ENCODE results near the gene ILDR1. TPM values are rescaled to one million over a fixed set of nuclear protein-coding genes. Genes with fewer than 3 reads are reported as not detected.

The ILDR1 gene
- total and polyA plus RNA-seq, 2 of the 4 experiments (the other 2 are of a cell fraction): not detected

DNA sequence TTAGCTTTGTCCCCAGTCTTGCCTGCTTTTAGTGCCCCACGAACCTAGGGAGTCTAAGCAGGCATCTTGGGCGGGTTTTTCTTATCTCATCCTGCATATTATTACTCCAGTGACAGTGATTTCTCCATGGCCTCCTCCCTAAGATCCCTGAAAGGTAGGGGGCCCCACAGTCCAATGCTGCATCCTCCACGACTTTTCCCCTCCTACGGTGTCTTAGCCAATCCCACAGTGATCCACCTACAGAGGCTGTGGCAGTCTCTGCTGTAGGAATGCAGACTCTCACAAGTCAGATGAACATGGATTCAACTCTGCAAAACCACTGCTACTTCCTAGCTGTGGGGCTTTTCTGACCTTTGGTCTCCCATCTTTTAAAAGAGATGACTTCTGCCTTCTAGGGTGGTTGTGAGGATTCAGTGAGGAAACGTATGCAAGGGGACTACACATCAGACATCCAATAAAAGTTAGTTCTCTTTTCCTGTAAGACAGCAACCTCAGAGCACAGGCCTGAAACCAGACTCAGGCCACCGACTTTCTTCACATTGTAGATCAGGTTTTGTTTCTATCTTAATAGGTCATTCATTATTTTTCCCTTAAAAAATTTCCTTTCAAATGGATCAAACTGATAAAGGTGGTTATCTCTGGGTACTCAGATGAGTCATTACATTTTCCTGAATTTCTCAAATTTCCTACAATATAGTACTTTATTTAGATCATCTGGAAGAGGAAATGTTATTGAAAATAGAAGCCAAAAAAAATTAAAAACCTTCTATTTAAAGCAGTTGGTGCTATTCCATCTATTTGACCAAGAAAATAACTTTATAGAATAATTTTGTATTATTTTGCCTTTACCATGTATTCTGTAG is 23.2 kb downstream of the ILDR1 start:
- no CpG with 5 or more reads among the region's 6 CpGs for WGBS, 2 experiments (ENCODE audit: extremely low coverage in 2 of 2, insufficient read length in 1 of 2)
- Histone ChIP-seq H2BK20ac (ENCODE audit: low read depth, low read length) (no peak overlapping the region), H3K9me3 (ENCODE audit: control insufficient read depth, insufficient read depth, low read length) (no peaks in the 10 kb centered on the region), H2BK120ac (ENCODE audit: low read depth, low read length) (no peak overlapping the region), H4K91ac (ENCODE audit: insufficient read depth, low read depth, low read length) (no peak overlapping the region), H3K27ac (ENCODE audit: insufficient read depth, low read length) (no peak overlapping the region), H3K4ac (ENCODE audit: low read depth, low read length) (no peak overlapping the region), H3K36me3 (ENCODE audit: control insufficient read depth, insufficient read depth, low read length) (no peaks in the 10 kb centered on the region), H2BK15ac (ENCODE audit: low read depth, low read length) (no peak overlapping the region), H3K18ac (ENCODE audit: low read depth, low read length) (no peak overlapping the region), H3K9ac (ENCODE audit: low read depth, low read length) (no peak overlapping the region), H3K14ac (replicated peaks; ENCODE audit: low read depth, low read length) (no peak overlapping the region), H3K9me1 (ENCODE audit: insufficient read depth, low read length) (peaks cover 7% of the 10 kb centered on the region), H3K56ac (ENCODE audit: extremely low read depth, insufficient read depth, low read length) (no peak overlapping the region), H4K8ac (ENCODE audit: low read depth in 2 of 2, low read length in 2 of 2) (no peak overlapping the region), H2AK5ac (ENCODE audit: low read depth, low read length) (no peak overlapping the region), H3K23ac (ENCODE audit: low read depth, low read length) (no peak overlapping the region), H3K4me1 (ENCODE audit: control insufficient read depth, insufficient read depth, low read length) (peaks cover 6% of the 10 kb centered on the region), H3K79me1 (ENCODE audit: low read depth in 1 of 2, low read length in 2 of 2) (no peaks in the 10 kb centered on the region), H2AFZ (replicated peaks; ENCODE audit: low read length, poor library complexity) (peak overlapping the region; percentile 24), H4K5ac (ENCODE audit: low read depth, low read length) (no peak overlapping the region), H4K20me1 (ENCODE audit: insufficient read depth, low read length) (no peaks in the 10 kb centered on the region), H3K27me3 (ENCODE audit: control insufficient read depth, insufficient read depth, low read length) (no peaks in the 10 kb centered on the region; the same call in 1 of the 2 replicates), H3K4me2 (ENCODE audit: low read depth, low read length) (no peak overlapping the region), H2BK5ac (ENCODE audit: low read depth, low read length, poor library complexity, severe bottlenecking) (no peak overlapping the region), H3K4me3 (ENCODE audit: insufficient read depth, low read depth, low read length) (no peak overlapping the region), H2AK9ac (replicated peaks; ENCODE audit: low read depth, low read length, poor library complexity) (no peak overlapping the region)
- DNase-seq: no peak
- BruUV-seq (replicated peaks): no TSS peak
- ATAC-seq (ENCODE audit: low read depth): no peak
- intact Hi-C loops (cut with micrococcal nuclease): loop anchor here (1.0 to 5.0 kb wide), 2 partner anchors 219 to 452 kb away; partner anchors contain the start of gene POLQ
- TF ChIP-seq RFX5 (IDR thresholded peaks at IDR 0.05; ENCODE audit: low read depth, low read length) (no peak), RAD21 (IDR thresholded peaks at IDR 0.05; ENCODE audit: low read length) (no peak), MAZ (IDR thresholded peaks at IDR 0.05; ENCODE audit: borderline replicate concordance, low read depth, low read length) (no peak), FOS (IDR thresholded peaks at IDR 0.05; ENCODE audit: low read depth, low read length) (no peak), MXI1 (IDR thresholded peaks at IDR 0.05; ENCODE audit: borderline replicate concordance, low read depth, low read length) (no peak), SMC3 (IDR thresholded peaks at IDR 0.05; ENCODE audit: low read depth, low read length) (no peak), CHD1 (IDR thresholded peaks at IDR 0.05; ENCODE audit: low read depth, low read length) (no peak), POLR2A (IDR thresholded peaks at IDR 0.05; ENCODE audit: low read depth, low read length) (no peak), MAFK (IDR thresholded peaks at IDR 0.05; ENCODE audit: low read depth, low read length) (no peak), NFE2L2 (IDR thresholded peaks at IDR 0.05; ENCODE audit: low read depth, low read length) (no peak), RCOR1 (IDR thresholded peaks at IDR 0.05; ENCODE audit: insufficient replicate concordance, low read length) (no peak), CEBPB (IDR thresholded peaks at IDR 0.05; ENCODE audit: low read depth, low read length) (no peak)
- TF ChIP-seq, protein P1, sequence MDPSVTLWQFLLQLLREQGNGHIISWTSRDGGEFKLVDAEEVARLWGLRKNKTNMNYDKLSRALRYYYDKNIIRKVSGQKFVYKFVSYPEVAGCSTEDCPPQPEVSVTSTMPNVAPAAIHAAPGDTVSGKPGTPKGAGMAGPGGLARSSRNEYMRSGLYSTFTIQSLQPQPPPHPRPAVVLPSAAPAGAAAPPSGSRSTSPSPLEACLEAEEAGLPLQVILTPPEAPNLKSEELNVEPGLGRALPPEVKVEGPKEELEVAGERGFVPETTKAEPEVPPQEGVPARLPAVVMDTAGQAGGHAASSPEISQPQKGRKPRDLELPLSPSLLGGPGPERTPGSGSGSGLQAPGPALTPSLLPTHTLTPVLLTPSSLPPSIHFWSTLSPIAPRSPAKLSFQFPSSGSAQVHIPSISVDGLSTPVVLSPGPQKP (IDR thresholded peaks at IDR 0.05; ENCODE audit: borderline replicate concordance, low read depth, low read length): no peak
- TF ChIP-seq, protein P2, sequence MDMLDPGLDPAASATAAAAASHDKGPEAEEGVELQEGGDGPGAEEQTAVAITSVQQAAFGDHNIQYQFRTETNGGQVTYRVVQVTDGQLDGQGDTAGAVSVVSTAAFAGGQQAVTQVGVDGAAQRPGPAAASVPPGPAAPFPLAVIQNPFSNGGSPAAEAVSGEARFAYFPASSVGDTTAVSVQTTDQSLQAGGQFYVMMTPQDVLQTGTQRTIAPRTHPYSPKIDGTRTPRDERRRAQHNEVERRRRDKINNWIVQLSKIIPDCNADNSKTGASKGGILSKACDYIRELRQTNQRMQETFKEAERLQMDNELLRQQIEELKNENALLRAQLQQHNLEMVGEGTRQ (IDR thresholded peaks at IDR 0.05; ENCODE audit: low read depth, low read length): no peak
- TF ChIP-seq, protein P3, sequence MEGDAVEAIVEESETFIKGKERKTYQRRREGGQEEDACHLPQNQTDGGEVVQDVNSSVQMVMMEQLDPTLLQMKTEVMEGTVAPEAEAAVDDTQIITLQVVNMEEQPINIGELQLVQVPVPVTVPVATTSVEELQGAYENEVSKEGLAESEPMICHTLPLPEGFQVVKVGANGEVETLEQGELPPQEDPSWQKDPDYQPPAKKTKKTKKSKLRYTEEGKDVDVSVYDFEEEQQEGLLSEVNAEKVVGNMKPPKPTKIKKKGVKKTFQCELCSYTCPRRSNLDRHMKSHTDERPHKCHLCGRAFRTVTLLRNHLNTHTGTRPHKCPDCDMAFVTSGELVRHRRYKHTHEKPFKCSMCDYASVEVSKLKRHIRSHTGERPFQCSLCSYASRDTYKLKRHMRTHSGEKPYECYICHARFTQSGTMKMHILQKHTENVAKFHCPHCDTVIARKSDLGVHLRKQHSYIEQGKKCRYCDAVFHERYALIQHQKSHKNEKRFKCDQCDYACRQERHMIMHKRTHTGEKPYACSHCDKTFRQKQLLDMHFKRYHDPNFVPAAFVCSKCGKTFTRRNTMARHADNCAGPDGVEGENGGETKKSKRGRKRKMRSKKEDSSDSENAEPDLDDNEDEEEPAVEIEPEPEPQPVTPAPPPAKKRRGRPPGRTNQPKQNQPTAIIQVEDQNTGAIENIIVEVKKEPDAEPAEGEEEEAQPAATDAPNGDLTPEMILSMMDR (conservative IDR thresholded peaks at IDR 0.05; ENCODE audit: low read depth, low read length): no peak
- POLR2A ChIA-PET (ENCODE audit: unreplicated experiment): no interaction called here
- dilution Hi-C loops (cut with HindIII; ENCODE audit: low sequenced_read_pairs, unreplicated experiment): no loop called here
- in situ Hi-C loops (cut with MboI; ENCODE audit: low sequenced_read_pairs): no loop called here
- CTCF ChIA-PET: no interaction called here
